Measurements from ENCODE around the gene PSMD13. TPM values are rescaled to one million over a fixed set of nuclear protein-coding genes. Genes with fewer than 3 reads are reported as not detected.

PSMD13 gene
- total and polyA plus RNA-seq, 2 of the 13 experiments (the other 11 are each of a cell fraction or from before 2014, with no cell fraction given), result 83.0 to 117 TPM

GRCh38 chr11:244376-244775 lies 7.6 kb downstream of the PSMD13 start:
- no peak for FAIRE-seq
- Histone ChIP-seq H3K4me2 (ENCODE audit: low read depth, low read length) (no peak overlapping the region), H3K27me3 (ENCODE audit: control insufficient read depth in 1 of 2, insufficient read depth in 2 of 2, low read length in 2 of 2) (no peaks in the 10 kb centered on the region), H3K36me3 (replicated peaks in 1 of 2; ENCODE audit: control insufficient read depth in 1 of 2, insufficient read depth in 2 of 2, low read length in 2 of 2) (peaks cover 17 to 67% of the 10 kb centered on the region in 2 experiments; a peak in 4 of 5 replicates), H3K4me3 (replicated peaks in 1 of 3; ENCODE audit: insufficient read depth in 1 of 3, low read depth in 2 of 3, low read length in 3 of 3) (no peak overlapping the region), H3K4me1 (ENCODE audit: insufficient read depth, low read length) (no peaks in the 10 kb centered on the region), H3K79me2 (ENCODE audit: insufficient read depth, low read length) (no peaks in the 10 kb centered on the region), H4K20me1 (ENCODE audit: insufficient read depth, low read length) (no peaks in the 10 kb centered on the region), H3K27ac (ENCODE audit: extremely low read length, insufficient read depth, low read length) (no peak overlapping the region), H3K9ac (ENCODE audit: insufficient read depth, low read depth, low read length) (no peak overlapping the region), H3K9me3 (ENCODE audit: low read length) (no peaks in the 10 kb centered on the region), H2AFZ (ENCODE audit: low read length) (no peak overlapping the region)
- POLR2A ChIA-PET, result no interaction called here
- intact Hi-C loops (cut with micrococcal nuclease; ENCODE audit: unreplicated experiment) (no loop called here), in situ Hi-C loops (cut with HindIII; ENCODE audit: extremely low pct_ligation_motif_present, low pct_unique_long_range_greater_than_20kb) (no loop called here)
- no TSS peak for BruUV-seq (replicated peaks)
- DNase-seq (ENCODE audit: low spot score), result no peak
- 98% methylated on average over 2 of the region's 2 CpGs for WGBS (ENCODE audit: low lambda C conversion rate)
- no peak for TF ChIP-seq ZBTB42 (CRISPR knock-in tag; IDR thresholded peaks at IDR 0.05)
- TF ChIP-seq, protein P1, sequence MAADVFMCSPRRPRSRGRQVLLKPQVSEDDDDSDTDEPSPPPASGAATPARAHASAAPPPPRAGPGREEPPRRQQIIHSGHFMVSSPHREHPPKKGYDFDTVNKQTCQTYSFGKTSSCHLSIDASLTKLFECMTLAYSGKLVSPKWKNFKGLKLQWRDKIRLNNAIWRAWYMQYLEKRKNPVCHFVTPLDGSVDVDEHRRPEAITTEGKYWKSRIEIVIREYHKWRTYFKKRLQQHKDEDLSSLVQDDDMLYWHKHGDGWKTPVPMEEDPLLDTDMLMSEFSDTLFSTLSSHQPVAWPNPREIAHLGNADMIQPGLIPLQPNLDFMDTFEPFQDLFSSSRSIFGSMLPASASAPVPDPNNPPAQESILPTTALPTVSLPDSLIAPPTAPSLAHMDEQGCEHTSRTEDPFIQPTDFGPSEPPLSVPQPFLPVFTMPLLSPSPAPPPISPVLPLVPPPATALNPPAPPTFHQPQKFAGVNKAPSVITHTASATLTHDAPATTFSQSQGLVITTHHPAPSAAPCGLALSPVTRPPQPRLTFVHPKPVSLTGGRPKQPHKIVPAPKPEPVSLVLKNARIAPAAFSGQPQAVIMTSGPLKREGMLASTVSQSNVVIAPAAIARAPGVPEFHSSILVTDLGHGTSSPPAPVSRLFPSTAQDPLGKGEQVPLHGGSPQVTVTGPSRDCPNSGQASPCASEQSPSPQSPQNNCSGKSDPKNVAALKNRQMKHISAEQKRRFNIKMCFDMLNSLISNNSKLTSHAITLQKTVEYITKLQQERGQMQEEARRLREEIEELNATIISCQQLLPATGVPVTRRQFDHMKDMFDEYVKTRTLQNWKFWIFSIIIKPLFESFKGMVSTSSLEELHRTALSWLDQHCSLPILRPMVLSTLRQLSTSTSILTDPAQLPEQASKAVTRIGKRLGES (CRISPR knock-in tag; IDR thresholded peaks at IDR 0.05; ENCODE audit: borderline replicate concordance), result no peak
- TF ChIP-seq POGK (CRISPR knock-in tag; conservative IDR thresholded peaks at IDR 0.05), result no peak
- TF ChIP-seq ZNF660 (CRISPR knock-in tag; IDR thresholded peaks at IDR 0.05; ENCODE audit: borderline replicate concordance, low read depth), result no peak
- no peak for TF ChIP-seq CBX2 (IDR thresholded peaks at IDR 0.05; ENCODE audit: low read depth, low read length)
- no peak for TF ChIP-seq CBX2 (CRISPR knock-in tag; IDR thresholded peaks at IDR 0.05; ENCODE audit: low read depth)
- ATAC-seq, result no peak
- CTCF ChIA-PET (ENCODE audit: low intra/inter-chr PET ratio, low total read pairs), result no interaction called here

Measured in HepG2 (cell line).